AG08395 (cell line): Measurements from ENCODE around the gene PHLPP1.

Source experiments
- DNase-seq: peaks from one replicate; pipeline ENCODE4 v3.0.0; 2012; ENCODE audit warnings: mixed read lengths, low spot score

PHLPP1 gene

GRCh38 chr18:62984656-62985315, 269.4 kb downstream of the PHLPP1 start:
- DNase-seq, result no peak

GRCh38 chr18:62986490-62986889, 271.1 kb downstream of the PHLPP1 start:
- no peak for DNase-seq

GRCh38 chr18:62987055-62987830, 271.9 kb downstream of the PHLPP1 start:
- DNase-seq, result no peak

- DNase-seq, result no peak
These were observed 272.5 kb downstream of the PHLPP1 start for GRCh38 chr18:62987859-62988258.

GRCh38 chr18:62988471-62988870, 273.1 kb downstream of the PHLPP1 start:
- DNase-seq, result no peak

GRCh38 chr18:62989195-62989594, 273.9 kb downstream of the PHLPP1 start:
- no peak for DNase-seq

GRCh38 chr18:62990653-62991052, 275.3 kb downstream of the PHLPP1 start:
- DNase-seq, result no peak

- no peak for DNase-seq
These were observed 276.0 kb downstream of the PHLPP1 start for GRCh38 chr18:62991389-62991788.

GRCh38 chr18:62991959-62992358, 276.6 kb downstream of the PHLPP1 start:
- no peak for DNase-seq

- no peak for DNase-seq
These were observed 277.6 kb downstream of the PHLPP1 start for GRCh38 chr18:62992877-62993365.

- DNase-seq, result no peak
These were observed 281.2 kb downstream of the PHLPP1 start for GRCh38 chr18:62996566-62996965.

- DNase-seq, result no peak
These were observed 281.7 kb downstream of the PHLPP1 start for GRCh38 chr18:62997076-62997475.

- no peak for DNase-seq
These were observed 283.1 kb downstream of the PHLPP1 start for GRCh38 chr18:62998443-62998842.

GRCh38 chr18:62999392-62999791, 284.1 kb downstream of the PHLPP1 start:
- peak; percentile 18 for DNase-seq

GRCh38 chr18:62999921-63000320, 284.6 kb downstream of the PHLPP1 start:
- no peak for DNase-seq

- no peak for DNase-seq
These were observed 285.5 kb downstream of the PHLPP1 start for GRCh38 chr18:63000839-63001238.

- DNase-seq, result no peak
These were observed 286.5 kb downstream of the PHLPP1 start for GRCh38 chr18:63001861-63002260.

GRCh38 chr18:63002305-63002704, 287.0 kb downstream of the PHLPP1 start:
- no peak for DNase-seq

- no peak for DNase-seq
These were observed 287.6 kb downstream of the PHLPP1 start for GRCh38 chr18:63002803-63003445.

GRCh38 chr18:63003899-63004298, 288.6 kb downstream of the PHLPP1 start:
- DNase-seq, result no peak

GRCh38 chr18:63004466-63005089, 289.2 kb downstream of the PHLPP1 start:
- no peak for DNase-seq

- no peak for DNase-seq
These were observed 290.0 kb downstream of the PHLPP1 start for GRCh38 chr18:63005306-63005705.
